Right lobe of liver (tissue), 6 donors: ENCODE measurements around the gene SAMD7. TPM values are rescaled to one million over a fixed set of nuclear protein-coding genes. Genes with fewer than 3 reads are reported as not detected.

Experiments
- ATAC-seq, 4 donors: fragments of 200-7000 bp; cut with Tn5 transposase; one replicate each; pipeline ENCODE4 v1.9.1; 2020; ENCODE audit warnings: mild to moderate bottlenecking in 4 of 4, moderate library complexity in 4 of 4
- DNase-seq, 3 donors: peaks; one replicate each; pipeline ENCODE4 v3.0.0-alpha.2; 2020
- H3K27ac ChIP-seq, 3 donors: fragments of 200-600 bp; one replicate each; pipeline ENCODE4 v1.8.0; 2022
- H3K27me3 ChIP-seq, 2 donors: fragments of 200-600 bp; one replicate each; pipeline ENCODE4 v1.8.0; 2022
- H3K36me3 ChIP-seq, 4 donors: fragments of 200-600 bp; sonication (generic) in 1 of 4; one replicate each; pipeline versions ENCODE4 v1.5.1 to v1.8.0; 2017 to 2022; ENCODE audit warnings: control low read depth in 1 of 4
- H3K4me1 ChIP-seq, 4 donors: fragments of 200-600 bp; sonication (generic) in 1 of 4; one replicate each; pipeline versions ENCODE4 v1.5.1 to v1.8.0; 2017 to 2022; ENCODE audit warnings: control low read depth in 1 of 4
- H3K4me3 ChIP-seq, 3 donors: fragments of 200-600 bp; one replicate each; pipeline ENCODE4 v1.8.0; 2022
- H3K9me3 ChIP-seq, 4 donors: fragments of 200-600 bp; sonication (generic) in 1 of 4; one replicate each; pipeline versions ENCODE4 v1.5.1 to v1.8.0; 2017 to 2022; ENCODE audit warnings: control low read depth in 1 of 4
- CTCF ChIP-seq, 4 donors: fragments of 200-600 bp in 3 of 4; fragments of 450-650 bp in 1 of 4; IDR thresholded peaks; one replicate each; pipeline versions ENCODE4 v1.5.1 to v1.8.0; 2016 to 2022; ENCODE audit warnings: antibody characterized with exemption in 4 of 4, mild to moderate bottlenecking in 2 of 4
- POLR2A ChIP-seq: fragments of 450-650 bp; IDR thresholded peaks from one replicate; pipeline ENCODE4 v1.6.1; 2017; ENCODE audit warnings: antibody characterized with exemption, mild to moderate bottlenecking
- WGBS: methylation state at CpG from one replicate; pipeline ENCODE4 v1.1.6; 2018; ENCODE audit warnings: low coverage, low lambda C conversion rate; ENCODE audit not compliant: insufficient coverage; ENCODE audit errors: missing lambda C conversion rate; 5-methylcytosine and 5-hydroxymethylcytosine counted together
- intact Hi-C, 2 donors: fragments of 100-400 bp; cut with DNase I; formaldehyde crosslinking; loops; one replicate each; pipeline versions ENCODE4 v1.11.2 to v1.14.1; 2022
- total RNA-seq, 6 experiments: library from RNA; depleted of rRNA in 2 of 6; stranded (reverse); fragments of >200 nt in 2 of 6; fragmentation: NEBNext Ultra II Directional in 3 of 6; extraction: Animal tissue kit (Norgen Biotek cat#: 25700) in 3 of 6; gene quantifications; one replicate each; pipeline versions ENCODE4 v1.1.0 to v1.2.4, GENCODE V29; 2016 to 2023
- donor health status: DM: no; HTN: yes; CAD: no.
- donor health status: DM: no; HTN: no; CAD: no.
- donor health status: DM: no; HTN: no; CAD: no.
- donor health status: DM: no; HTN: yes; CAD: no.
- donor health status: DM: no; HTN: yes; CAD: no.

Gene SAMD7
- total RNA-seq, 6 experiments from 2014 or later = not detected

- DNase-seq (peak; percentile 85 to 96 (median 87)), ATAC-seq (peak; percentile 99 to 100 (median 100))
- 5% methylated on average over 4 of the region's 5 CpGs for WGBS
- no peak for TF ChIP-seq POLR2A
- TF ChIP-seq CTCF (IDR thresholded peaks at IDR 0.05) = no peak
- Histone ChIP-seq H3K9me3 (no peaks in the 10 kb centered on the region), H3K4me3 (no peak overlapping the region), H3K27ac (no peak overlapping the region), H3K27me3 (no peaks in the 10 kb centered on the region), H3K36me3 (no peaks in the 10 kb centered on the region), H3K4me1 (peaks cover 0 to 5% (median 2%) of the 10 kb centered on the region in 4 donors)
- intact Hi-C loops = no loop called here
Measured at GRCh38 chr3:169886671-169887070, 24.7 kb upstream of the SAMD7 start.

- Histone ChIP-seq H3K4me1 (no peaks in the 10 kb centered on the region), H3K4me3 (no peak overlapping the region), H3K9me3 (no peaks in the 10 kb centered on the region), H3K36me3 (no peaks in the 10 kb centered on the region), H3K27ac (no peak overlapping the region), H3K27me3 (no peaks in the 10 kb centered on the region)
- intact Hi-C loops = no loop called here
- DNase-seq (no peak), ATAC-seq (no peak)
- WGBS = 83% methylated on average over 7 of the region's 7 CpGs
- no peak for TF ChIP-seq POLR2A
- TF ChIP-seq CTCF (IDR thresholded peaks at IDR 0.05) = no peak
Measured at GRCh38 chr3:169891886-169892285, 19.5 kb upstream of the SAMD7 start.

DNA sequence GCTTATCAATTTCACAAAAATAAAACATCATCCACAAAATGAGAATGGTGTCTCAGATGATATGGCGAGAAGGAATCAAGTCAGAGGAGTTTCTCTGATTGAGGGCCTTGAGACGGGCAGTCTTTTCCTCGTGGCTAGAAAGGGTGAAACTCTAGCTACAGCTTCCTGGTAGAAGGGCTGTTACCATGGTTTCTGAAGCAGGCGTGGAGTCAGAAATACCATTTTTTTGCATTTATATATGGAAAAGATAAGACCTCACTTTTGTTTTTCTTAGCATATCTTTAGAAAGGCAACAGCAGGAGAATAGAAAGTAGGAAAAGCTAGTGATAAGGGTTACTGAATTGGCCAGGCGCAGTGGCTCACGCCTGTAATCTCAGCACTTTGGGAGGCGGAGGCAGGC lies 17.3 kb upstream of the SAMD7 start:
- DNase-seq (no peak), ATAC-seq (peak in 1 of 4 donors; percentile 11)
- H3K27me3 ChIP-seq = no peaks in the 10 kb centered on the region
- H3K4me1 ChIP-seq = no peaks in the 10 kb centered on the region
- no peaks in the 10 kb centered on the region for H3K9me3 ChIP-seq
- H3K27ac ChIP-seq = no peak overlapping the region
- 59% methylated on average over 7 of the region's 7 CpGs for WGBS
- H3K36me3 ChIP-seq = no peaks in the 10 kb centered on the region
- no peak overlapping the region for H3K4me3 ChIP-seq
- intact Hi-C loops = no loop called here
- TF ChIP-seq CTCF (IDR thresholded peaks at IDR 0.05) (no peak), POLR2A (no peak)

- Histone ChIP-seq H3K4me1 (no peaks in the 10 kb centered on the region), H3K27ac (no peak overlapping the region), H3K27me3 (no peaks in the 10 kb centered on the region), H3K36me3 (no peaks in the 10 kb centered on the region), H3K4me3 (no peak overlapping the region), H3K9me3 (no peaks in the 10 kb centered on the region)
- no peak for ATAC-seq
- intact Hi-C loops = no loop called here
- WGBS = 71% methylated on average over 5 of the region's 6 CpGs
- TF ChIP-seq CTCF (IDR thresholded peaks at IDR 0.05) (no peak), POLR2A (no peak)
- DNase-seq = no peak
Measured at GRCh38 chr3:169895072-169895471, 16.3 kb upstream of the SAMD7 start.

- Histone ChIP-seq H3K36me3 (no peaks in the 10 kb centered on the region), H3K4me3 (no peak overlapping the region), H3K27ac (no peak overlapping the region), H3K27me3 (no peaks in the 10 kb centered on the region), H3K9me3 (no peaks in the 10 kb centered on the region), H3K4me1 (no peaks in the 10 kb centered on the region)
- no peak for DNase-seq
- TF ChIP-seq CTCF (IDR thresholded peaks at IDR 0.05) = no peak
- no peak for TF ChIP-seq POLR2A
- intact Hi-C loops = no loop called here
- no peak for ATAC-seq
- 100% methylated on average over 1 of the region's 1 CpG for WGBS
Measured at GRCh38 chr3:169897284-169897683, 14.1 kb upstream of the SAMD7 start.
